GM23248 (cell line): ENCODE measurements around the gene CRB2.

Experiments
- EZH2 ChIP-seq: fragments of 200-600 bp; sonication (generic); IDR thresholded peaks from 2 replicates; pipeline ENCODE4 v1.6.1; 2018; ENCODE audit warnings: antibody characterized with exemption, mild to moderate bottlenecking; ENCODE audit not compliant: insufficient read depth, poor library complexity, severe bottlenecking
- EZH2phosphoT487 ChIP-seq: fragments of 200-600 bp; sonication (generic); IDR thresholded peaks from 2 replicates; pipeline ENCODE4 v1.6.1; 2018; ENCODE audit warnings: antibody characterized with exemption, moderate library complexity, mild to moderate bottlenecking, low read depth; ENCODE audit not compliant: insufficient read depth

- TF ChIP-seq EZH2 (no peak), EZH2phosphoT487 (no peak)
Observed at GRCh38 chr9:123395689-123396511, 39.9 kb downstream of the CRB2 start.
